Mesendoderm (in vitro differentiated cells): ENCODE measurements around the gene ZSWIM7.

ENCODE experiments used
- DNase-seq: peaks from one replicate; pipeline ENCODE4 v3.0.0; 2013
- H2AK5ac ChIP-seq: 2 replicates; pipeline ENCODE4 v1.6.1; 2013; ENCODE audit warnings: low read length, inconsistent platforms
- H2BK120ac ChIP-seq: 2 replicates; pipeline ENCODE4 v1.6.1; 2013; ENCODE audit warnings: low read depth, mild to moderate bottlenecking, low read length, moderate library complexity, mixed read lengths
- H2BK15ac ChIP-seq: replicated peaks from 2 replicates; pipeline ENCODE4 v1.6.1; 2013; ENCODE audit warnings: low read depth, mild to moderate bottlenecking, moderate library complexity
- H2BK5ac ChIP-seq: 2 replicates; pipeline ENCODE4 v1.6.1; 2013; ENCODE audit warnings: low read length, inconsistent platforms
- H3K18ac ChIP-seq: 2 replicates; pipeline ENCODE4 v1.6.1; 2013; ENCODE audit warnings: mild to moderate bottlenecking, low read length, mixed read lengths
- H3K23ac ChIP-seq: one replicate; pipeline ENCODE4 v1.6.1; 2013; ENCODE audit warnings: low read length
- H3K27ac ChIP-seq: 2 replicates; pipeline ENCODE4 v1.5.1; 2013; ENCODE audit warnings: low read depth, mild to moderate bottlenecking, inconsistent platforms, low read length, moderate library complexity
- H3K27me3 ChIP-seq: 2 replicates; pipeline ENCODE4 v1.6.1; 2013; ENCODE audit warnings: low read length, control low read depth, mild to moderate bottlenecking, inconsistent platforms; ENCODE audit not compliant: insufficient read depth, poor library complexity
- H3K36me3 ChIP-seq: 2 replicates; pipeline ENCODE4 v1.6.1; 2013; ENCODE audit warnings: low read length, inconsistent platforms; ENCODE audit not compliant: control insufficient read depth, insufficient read depth
- H3K4ac ChIP-seq: one replicate; pipeline ENCODE4 v1.6.1; 2013; ENCODE audit warnings: low read depth, mild to moderate bottlenecking, low read length, moderate library complexity
- H3K4me1 ChIP-seq: 2 replicates; pipeline ENCODE4 v1.6.1; 2013; ENCODE audit warnings: low read depth, low read length, inconsistent platforms; ENCODE audit not compliant: control insufficient read depth
- H3K4me2 ChIP-seq: 2 replicates; pipeline ENCODE4 v1.6.1; 2013; ENCODE audit warnings: low read length
- H3K4me3 ChIP-seq: 2 replicates; pipeline ENCODE4 v1.5.1; 2013; ENCODE audit warnings: mild to moderate bottlenecking, low read length
- H3K56ac ChIP-seq: one replicate; pipeline ENCODE4 v1.6.1; 2013; ENCODE audit warnings: low read length
- H3K79me1 ChIP-seq: 2 replicates; pipeline ENCODE4 v1.6.1; 2013; ENCODE audit warnings: low read length, inconsistent platforms
- H3K79me2 ChIP-seq: 2 replicates; pipeline ENCODE4 v1.6.1; 2013; ENCODE audit warnings: mild to moderate bottlenecking, low read length; ENCODE audit not compliant: control insufficient read depth, insufficient read depth
- H3K9ac ChIP-seq: 2 replicates; pipeline ENCODE4 v1.6.1; 2013; ENCODE audit warnings: low read length, inconsistent platforms
- H4K5ac ChIP-seq: one replicate; pipeline ENCODE4 v1.6.1; 2013; ENCODE audit warnings: low read length
- H4K8ac ChIP-seq: one replicate; pipeline ENCODE4 v1.6.1; 2013; ENCODE audit warnings: low read depth, mild to moderate bottlenecking, control low read depth, low read length, moderate library complexity
- WGBS: extraction: QIAGEN DNeasy Blood & Tissue Kit; methylation state at CpG from one replicate; pipeline ENCODE4 v1.1.7; 2013; ENCODE audit warnings: low lambda C conversion rate, missing lambda C conversion rate; ENCODE audit not compliant: insufficient coverage; ENCODE audit errors: extremely low coverage; 5-methylcytosine and 5-hydroxymethylcytosine counted together

Gene ZSWIM7

GRCh38 chr17:16037636-16038035 is 38.1 kb upstream of the ZSWIM7 start:
- Histone ChIP-seq H3K4ac (no peak overlapping the region), H2BK5ac (no peak overlapping the region), H3K36me3 (peaks cover 2% of the 10 kb centered on the region), H3K27me3 (no peaks in the 10 kb centered on the region), H3K4me2 (no peak overlapping the region), H2BK15ac (no peak overlapping the region), H3K9ac (no peak overlapping the region), H2BK120ac (no peak overlapping the region), H3K23ac (no peak overlapping the region), H4K5ac (no peak overlapping the region), H4K8ac (no peak overlapping the region), H3K79me2 (no peaks in the 10 kb centered on the region), H3K79me1 (no peaks in the 10 kb centered on the region), H3K18ac (no peak overlapping the region), H2AK5ac (no peak overlapping the region), H3K4me1 (no peaks in the 10 kb centered on the region), H3K4me3 (no peak overlapping the region), H3K56ac (no peak overlapping the region), H3K27ac (no peak overlapping the region)
- DNase-seq: peak; percentile 12

- H3K36me3 ChIP-seq: peaks cover 2% of the 10 kb centered on the region
- no peak overlapping the region for H3K27ac ChIP-seq
Measured at GRCh38 chr17:16036261-16036660, 36.8 kb upstream of the ZSWIM7 start.

GRCh38 chr17:16033729-16034349 is 34.3 kb upstream of the ZSWIM7 start:
- no peak overlapping the region for H3K4ac ChIP-seq
- no peak overlapping the region for H3K56ac ChIP-seq
- no peaks in the 10 kb centered on the region for H3K4me1 ChIP-seq
- H3K23ac ChIP-seq: no peak overlapping the region
- peaks cover 4% of the 10 kb centered on the region for H3K36me3 ChIP-seq
- no peak overlapping the region for H4K5ac ChIP-seq
- H3K27ac ChIP-seq: no peak overlapping the region
- no peak overlapping the region for H2BK120ac ChIP-seq
- H4K8ac ChIP-seq: no peak overlapping the region
- no CpG with 5 or more reads among the region's 7 CpGs for WGBS
- no peak overlapping the region for H2BK15ac ChIP-seq
- no peak overlapping the region for H2BK5ac ChIP-seq
- DNase-seq: no peak
- no peaks in the 10 kb centered on the region for H3K27me3 ChIP-seq
- no peak overlapping the region for H3K18ac ChIP-seq
- no peaks in the 10 kb centered on the region for H3K79me1 ChIP-seq
- no peak overlapping the region for H2AK5ac ChIP-seq
- no peaks in the 10 kb centered on the region for H3K79me2 ChIP-seq
- no peak overlapping the region for H3K4me3 ChIP-seq
- no peak overlapping the region for H3K9ac ChIP-seq
- H3K4me2 ChIP-seq: no peak overlapping the region

More at GRCh38 chr17:16036261-16036660, 36.8 kb upstream of the ZSWIM7 start:
- H4K8ac ChIP-seq: no peak overlapping the region
- no peak overlapping the region for H2AK5ac ChIP-seq
- H3K56ac ChIP-seq: no peak overlapping the region
- H3K4me2 ChIP-seq: no peak overlapping the region
- no peak overlapping the region for H4K5ac ChIP-seq
- no CpG with 5 or more reads among the region's 2 CpGs for WGBS
- H3K27me3 ChIP-seq: no peaks in the 10 kb centered on the region
- no peak overlapping the region for H3K23ac ChIP-seq
- H2BK120ac ChIP-seq: no peak overlapping the region
- no peak for DNase-seq
- H3K4me1 ChIP-seq: no peaks in the 10 kb centered on the region
- no peaks in the 10 kb centered on the region for H3K79me2 ChIP-seq
- H3K79me1 ChIP-seq: no peaks in the 10 kb centered on the region
- no peak overlapping the region for H2BK15ac ChIP-seq
- H3K9ac ChIP-seq: no peak overlapping the region
- H3K18ac ChIP-seq: no peak overlapping the region
- H3K4me3 ChIP-seq: no peak overlapping the region
- no peak overlapping the region for H3K4ac ChIP-seq
- no peak overlapping the region for H2BK5ac ChIP-seq

- no peaks in the 10 kb centered on the region for H3K79me1 ChIP-seq
- no peaks in the 10 kb centered on the region for H3K27me3 ChIP-seq
- no peak overlapping the region for H3K18ac ChIP-seq
- no peak overlapping the region for H3K4me2 ChIP-seq
- no peak overlapping the region for H2BK120ac ChIP-seq
- H2BK5ac ChIP-seq: no peak overlapping the region
- H3K27ac ChIP-seq: no peak overlapping the region
- no peak overlapping the region for H2AK5ac ChIP-seq
- H3K4me1 ChIP-seq: peaks cover 2% of the 10 kb centered on the region
- DNase-seq: peak; percentile 77
- H3K36me3 ChIP-seq: peaks cover 9% of the 10 kb centered on the region
- H3K9ac ChIP-seq: no peak overlapping the region
- no peak overlapping the region for H4K5ac ChIP-seq
- no peak overlapping the region for H3K4me3 ChIP-seq
- H4K8ac ChIP-seq: no peak overlapping the region
- H3K4ac ChIP-seq: no peak overlapping the region
- H3K79me2 ChIP-seq: no peaks in the 10 kb centered on the region
- H3K23ac ChIP-seq: no peak overlapping the region
- H2BK15ac ChIP-seq: no peak overlapping the region
- no peak overlapping the region for H3K56ac ChIP-seq
- no CpG with 5 or more reads among the region's 5 CpGs for WGBS
Measured at GRCh38 chr17:16027708-16028584, 28.4 kb upstream of the ZSWIM7 start.

DNA sequence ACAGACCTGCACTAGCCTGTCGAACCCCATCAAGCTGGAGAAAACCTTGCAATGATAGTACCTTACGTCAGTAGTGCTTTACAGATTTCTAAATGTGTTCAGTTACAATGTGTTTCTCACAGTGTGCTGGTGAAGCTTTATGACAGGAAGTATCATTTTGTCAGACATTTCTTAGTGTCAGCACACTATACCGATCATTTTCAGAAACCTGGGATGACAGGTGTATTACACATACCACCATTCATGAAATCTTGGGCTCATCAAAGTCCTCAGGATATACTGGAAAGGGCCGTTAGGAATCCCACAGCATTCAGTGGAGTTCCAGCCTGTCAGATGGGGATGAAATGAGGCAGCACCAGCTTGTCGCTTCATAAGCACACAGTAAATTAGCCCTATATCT is 27.4 kb upstream of the ZSWIM7 start:
- Histone ChIP-seq H4K8ac (no peak overlapping the region), H3K36me3 (peaks cover 9% of the 10 kb centered on the region), H2BK120ac (no peak overlapping the region), H2BK5ac (no peak overlapping the region), H3K79me2 (peaks cover 1% of the 10 kb centered on the region), H3K4me3 (no peak overlapping the region), H3K9ac (no peak overlapping the region), H3K23ac (no peak overlapping the region), H3K4me2 (no peak overlapping the region), H3K56ac (no peak overlapping the region), H3K27me3 (no peaks in the 10 kb centered on the region), H3K4ac (no peak overlapping the region), H3K79me1 (no peaks in the 10 kb centered on the region), H4K5ac (no peak overlapping the region), H3K4me1 (peaks cover 2% of the 10 kb centered on the region), H2AK5ac (no peak overlapping the region), H3K18ac (no peak overlapping the region), H3K27ac (no peak overlapping the region), H2BK15ac (no peak overlapping the region)
- no CpG with 5 or more reads among the region's 5 CpGs for WGBS
- no peak for DNase-seq
